Loucy (cell line): Measurements from ENCODE around the gene OR10H4.

ENCODE experiments used
- H2AFZ ChIP-seq: fragments of 200-600 bp; sonication (generic); 2 replicates; pipeline ENCODE4 v1.6.0; 2016; ENCODE audit warnings: antibody characterized with exemption, mild to moderate bottlenecking, low read length, moderate library complexity
- H3F3A ChIP-seq: fragments of 200-600 bp; 2 replicates; pipeline ENCODE4 v1.6.0; 2016; ENCODE audit warnings: antibody characterized with exemption, low read depth, mild to moderate bottlenecking
- H3K27me3 ChIP-seq: fragments of 200-600 bp; sonication (generic); 2 replicates; pipeline ENCODE4 v1.6.1; 2014; ENCODE audit warnings: low read length, mild to moderate bottlenecking; ENCODE audit not compliant: insufficient read depth, poor library complexity, severe bottlenecking
- H3K36me3 ChIP-seq: fragments of 200-600 bp; sonication (generic); 2 replicates; pipeline ENCODE4 v1.6.1; 2016; ENCODE audit warnings: low read length; ENCODE audit not compliant: insufficient read depth
- H3K4me1 ChIP-seq: fragments of 200-600 bp; sonication (generic); 2 replicates; pipeline ENCODE4 v1.5.1; 2014; ENCODE audit warnings: low read length, mild to moderate bottlenecking; ENCODE audit not compliant: insufficient read depth, poor library complexity, severe bottlenecking
- H3K4me2 ChIP-seq: fragments of 200-600 bp; sonication (generic); 2 replicates; pipeline ENCODE4 v1.6.0; 2014; ENCODE audit warnings: antibody characterized with exemption, low read length, low read depth, mild to moderate bottlenecking; ENCODE audit not compliant: poor library complexity, severe bottlenecking
- H3K4me3 ChIP-seq: fragments of 200-600 bp; sonication (generic); 2 replicates; pipeline ENCODE4 v1.5.1; 2014; ENCODE audit warnings: low read length, mild to moderate bottlenecking, mixed read lengths; ENCODE audit not compliant: poor library complexity, severe bottlenecking
- H3K79me2 ChIP-seq: fragments of 200-600 bp; sonication (generic); 2 replicates; pipeline ENCODE4 v1.6.1; 2014; ENCODE audit warnings: low read length; ENCODE audit not compliant: insufficient read depth
- H3K9ac ChIP-seq: fragments of 200-600 bp; sonication (generic); 2 replicates; pipeline ENCODE4 v1.6.0; 2014; ENCODE audit warnings: mild to moderate bottlenecking, low read depth, low read length, moderate library complexity; ENCODE audit not compliant: poor library complexity, severe bottlenecking
- H3K9me2 ChIP-seq: fragments of 200-600 bp; sonication (generic); replicated peaks from 2 replicates; pipeline ENCODE4 v1.6.1; 2016; ENCODE audit warnings: low read depth, low read length, mixed read lengths
- H3K9me3 ChIP-seq: fragments of 200-600 bp; sonication (generic); 2 replicates; pipeline ENCODE4 v1.6.1; 2014; ENCODE audit warnings: mild to moderate bottlenecking, antibody characterized with exemption, low read length, low read depth; ENCODE audit not compliant: insufficient read depth
- H4K20me1 ChIP-seq: fragments of 200-600 bp; sonication (generic); 2 replicates; pipeline ENCODE4 v1.6.0; 2014; ENCODE audit warnings: antibody characterized with exemption, low read length, mild to moderate bottlenecking; ENCODE audit not compliant: insufficient read depth, poor library complexity, severe bottlenecking
- CTCF ChIP-seq: fragments of 200-600 bp; sonication (generic); conservative IDR thresholded peaks from 2 replicates; pipeline ENCODE4 v1.5.1; 2014; ENCODE audit warnings: mild to moderate bottlenecking, antibody characterized with exemption, low read length
- EZH2phosphoT487 ChIP-seq: fragments of 200-600 bp; IDR thresholded peaks from 2 replicates; pipeline ENCODE4 v1.6.1; 2018; ENCODE audit warnings: antibody characterized with exemption, mild to moderate bottlenecking, moderate library complexity, borderline replicate concordance

OR10H4 gene

GRCh38 chr19:15913384-15913783, 35.4 kb upstream of the OR10H4 start:
- no peaks in the 10 kb centered on the region for H3K36me3 ChIP-seq
- no peaks in the 10 kb centered on the region for H3K79me2 ChIP-seq
- TF ChIP-seq CTCF (no peak), EZH2phosphoT487 (no peak)
- H3K4me3 ChIP-seq, result no peak overlapping the region
- no peaks in the 10 kb centered on the region for H3F3A ChIP-seq
- H3K27me3 ChIP-seq, result no peaks in the 10 kb centered on the region
- H3K9me3 ChIP-seq, result peaks cover 5% of the 10 kb centered on the region; the same call in 1 of the 2 replicates
- H2AFZ ChIP-seq, result no peak overlapping the region
- H3K4me1 ChIP-seq, result peaks cover 7% of the 10 kb centered on the region
- H3K4me2 ChIP-seq, result no peak overlapping the region
- H3K9ac ChIP-seq, result no peak overlapping the region
- no peaks in the 10 kb centered on the region for H4K20me1 ChIP-seq
- H3K9me2 ChIP-seq, result no peaks in the 10 kb centered on the region

- H3K79me2 ChIP-seq, result no peaks in the 10 kb centered on the region
- H3K36me3 ChIP-seq, result no peaks in the 10 kb centered on the region
- H3K9me2 ChIP-seq, result no peaks in the 10 kb centered on the region
- no peak overlapping the region for H3K9ac ChIP-seq
- no peak for TF ChIP-seq EZH2phosphoT487
- no peak for TF ChIP-seq CTCF
- no peak overlapping the region for H3K4me2 ChIP-seq
- H3F3A ChIP-seq, result no peaks in the 10 kb centered on the region
- H3K9me3 ChIP-seq, result peaks cover 5% of the 10 kb centered on the region; the same call in 1 of the 2 replicates
- H2AFZ ChIP-seq, result no peak overlapping the region
- no peaks in the 10 kb centered on the region for H4K20me1 ChIP-seq
- no peaks in the 10 kb centered on the region for H3K27me3 ChIP-seq
- peaks cover 7% of the 10 kb centered on the region for H3K4me1 ChIP-seq
- H3K4me3 ChIP-seq, result no peak overlapping the region
Observed at GRCh38 chr19:15913830-15914229, 35.0 kb upstream of the OR10H4 start.

- no peak overlapping the region for H2AFZ ChIP-seq
- TF ChIP-seq EZH2phosphoT487 (no peak), CTCF (no peak)
- H3K4me3 ChIP-seq, result no peak overlapping the region
- no peaks in the 10 kb centered on the region for H4K20me1 ChIP-seq
- H3K79me2 ChIP-seq, result no peaks in the 10 kb centered on the region
- no peaks in the 10 kb centered on the region for H3K27me3 ChIP-seq
- H3K36me3 ChIP-seq, result no peaks in the 10 kb centered on the region
- H3K4me2 ChIP-seq, result no peak overlapping the region
- no peak overlapping the region for H3K9ac ChIP-seq
- H3K9me2 ChIP-seq, result no peaks in the 10 kb centered on the region
- H3K4me1 ChIP-seq, result peaks cover 7% of the 10 kb centered on the region
- H3F3A ChIP-seq, result no peaks in the 10 kb centered on the region
- peaks cover 5% of the 10 kb centered on the region; the same call in 1 of the 2 replicates for H3K9me3 ChIP-seq
Observed at GRCh38 chr19:15915109-15915508, 33.7 kb upstream of the OR10H4 start.
